GM12875 (cell line): ENCODE data around the gene NBEA.

ENCODE experiments used
- H3K4me3 ChIP-seq: one replicate; pipeline ENCODE4 v1.5.1; 2011; ENCODE audit warnings: low read depth, low read length, control low read depth
- TF ChIP-seq, protein P1 (sequence below): IDR thresholded peaks from 2 replicates; pipeline ENCODE4 v1.5.1; 2011; ENCODE audit warnings: low read depth, mild to moderate bottlenecking, control low read depth, inconsistent platforms, low read length, moderate library complexity, borderline replicate concordance; ENCODE audit not compliant: insufficient read depth

The NBEA gene, protein sequence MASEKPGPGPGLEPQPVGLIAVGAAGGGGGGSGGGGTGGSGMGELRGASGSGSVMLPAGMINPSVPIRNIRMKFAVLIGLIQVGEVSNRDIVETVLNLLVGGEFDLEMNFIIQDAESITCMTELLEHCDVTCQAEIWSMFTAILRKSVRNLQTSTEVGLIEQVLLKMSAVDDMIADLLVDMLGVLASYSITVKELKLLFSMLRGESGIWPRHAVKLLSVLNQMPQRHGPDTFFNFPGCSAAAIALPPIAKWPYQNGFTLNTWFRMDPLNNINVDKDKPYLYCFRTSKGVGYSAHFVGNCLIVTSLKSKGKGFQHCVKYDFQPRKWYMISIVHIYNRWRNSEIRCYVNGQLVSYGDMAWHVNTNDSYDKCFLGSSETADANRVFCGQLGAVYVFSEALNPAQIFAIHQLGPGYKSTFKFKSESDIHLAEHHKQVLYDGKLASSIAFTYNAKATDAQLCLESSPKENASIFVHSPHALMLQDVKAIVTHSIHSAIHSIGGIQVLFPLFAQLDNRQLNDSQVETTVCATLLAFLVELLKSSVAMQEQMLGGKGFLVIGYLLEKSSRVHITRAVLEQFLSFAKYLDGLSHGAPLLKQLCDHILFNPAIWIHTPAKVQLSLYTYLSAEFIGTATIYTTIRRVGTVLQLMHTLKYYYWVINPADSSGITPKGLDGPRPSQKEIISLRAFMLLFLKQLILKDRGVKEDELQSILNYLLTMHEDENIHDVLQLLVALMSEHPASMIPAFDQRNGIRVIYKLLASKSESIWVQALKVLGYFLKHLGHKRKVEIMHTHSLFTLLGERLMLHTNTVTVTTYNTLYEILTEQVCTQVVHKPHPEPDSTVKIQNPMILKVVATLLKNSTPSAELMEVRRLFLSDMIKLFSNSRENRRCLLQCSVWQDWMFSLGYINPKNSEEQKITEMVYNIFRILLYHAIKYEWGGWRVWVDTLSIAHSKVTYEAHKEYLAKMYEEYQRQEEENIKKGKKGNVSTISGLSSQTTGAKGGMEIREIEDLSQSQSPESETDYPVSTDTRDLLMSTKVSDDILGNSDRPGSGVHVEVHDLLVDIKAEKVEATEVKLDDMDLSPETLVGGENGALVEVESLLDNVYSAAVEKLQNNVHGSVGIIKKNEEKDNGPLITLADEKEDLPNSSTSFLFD (N-terminal part only)

DNA sequence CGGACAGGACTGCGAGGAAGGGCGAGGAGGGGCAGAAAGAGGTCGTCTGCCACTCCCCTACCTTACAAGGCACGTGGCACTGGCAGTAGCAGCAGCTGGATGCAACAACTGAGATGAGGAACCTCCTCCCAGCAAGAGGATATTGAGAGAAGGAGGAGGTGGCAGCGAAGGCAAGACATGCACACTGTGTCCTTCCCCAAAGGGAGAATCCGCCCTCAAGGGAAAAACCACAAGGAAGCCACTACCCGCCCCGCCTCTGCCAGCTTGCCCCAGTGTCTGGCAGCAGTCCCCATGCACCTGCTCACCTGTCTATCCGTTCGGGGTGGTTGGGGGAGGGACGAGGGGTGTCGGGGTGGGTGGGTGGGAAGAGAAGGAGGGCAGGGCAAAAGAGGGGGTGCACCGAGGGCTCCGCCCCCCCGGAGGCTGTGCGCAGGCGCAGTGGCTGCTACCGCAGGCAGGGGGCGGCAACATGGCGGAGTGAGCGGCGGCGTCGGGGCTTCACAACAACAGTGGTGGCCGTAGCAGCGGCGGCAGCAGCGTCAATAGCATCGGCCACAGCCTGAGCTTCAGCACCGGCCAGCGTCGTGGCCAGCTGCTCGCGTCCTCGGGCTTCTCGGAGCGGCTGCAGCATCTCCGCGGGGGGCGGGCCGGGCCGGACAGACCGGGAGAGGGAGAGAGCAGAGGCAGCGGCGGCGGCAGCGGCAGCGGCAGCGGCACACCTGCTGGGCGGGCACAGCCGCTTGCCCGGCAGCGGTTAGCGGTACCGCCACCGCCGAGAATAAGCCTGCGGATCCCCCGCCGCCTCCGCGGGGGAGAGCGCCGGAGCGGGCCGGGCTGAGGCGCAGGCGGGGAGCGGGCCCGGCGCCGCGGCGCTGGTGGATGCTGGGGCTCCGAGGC, at the start of gene NBEA:
NBEA (plus strand) TSS at position 436 of the 897 bp plus-strand sequence. CDS start 551 bp downstream, outside the sequence.
- peak within 1 kb of the TSS; percentile 59 for H3K4me3 ChIP-seq
- TF ChIP-seq, protein P1, sequence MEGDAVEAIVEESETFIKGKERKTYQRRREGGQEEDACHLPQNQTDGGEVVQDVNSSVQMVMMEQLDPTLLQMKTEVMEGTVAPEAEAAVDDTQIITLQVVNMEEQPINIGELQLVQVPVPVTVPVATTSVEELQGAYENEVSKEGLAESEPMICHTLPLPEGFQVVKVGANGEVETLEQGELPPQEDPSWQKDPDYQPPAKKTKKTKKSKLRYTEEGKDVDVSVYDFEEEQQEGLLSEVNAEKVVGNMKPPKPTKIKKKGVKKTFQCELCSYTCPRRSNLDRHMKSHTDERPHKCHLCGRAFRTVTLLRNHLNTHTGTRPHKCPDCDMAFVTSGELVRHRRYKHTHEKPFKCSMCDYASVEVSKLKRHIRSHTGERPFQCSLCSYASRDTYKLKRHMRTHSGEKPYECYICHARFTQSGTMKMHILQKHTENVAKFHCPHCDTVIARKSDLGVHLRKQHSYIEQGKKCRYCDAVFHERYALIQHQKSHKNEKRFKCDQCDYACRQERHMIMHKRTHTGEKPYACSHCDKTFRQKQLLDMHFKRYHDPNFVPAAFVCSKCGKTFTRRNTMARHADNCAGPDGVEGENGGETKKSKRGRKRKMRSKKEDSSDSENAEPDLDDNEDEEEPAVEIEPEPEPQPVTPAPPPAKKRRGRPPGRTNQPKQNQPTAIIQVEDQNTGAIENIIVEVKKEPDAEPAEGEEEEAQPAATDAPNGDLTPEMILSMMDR, result no peak

DNA sequence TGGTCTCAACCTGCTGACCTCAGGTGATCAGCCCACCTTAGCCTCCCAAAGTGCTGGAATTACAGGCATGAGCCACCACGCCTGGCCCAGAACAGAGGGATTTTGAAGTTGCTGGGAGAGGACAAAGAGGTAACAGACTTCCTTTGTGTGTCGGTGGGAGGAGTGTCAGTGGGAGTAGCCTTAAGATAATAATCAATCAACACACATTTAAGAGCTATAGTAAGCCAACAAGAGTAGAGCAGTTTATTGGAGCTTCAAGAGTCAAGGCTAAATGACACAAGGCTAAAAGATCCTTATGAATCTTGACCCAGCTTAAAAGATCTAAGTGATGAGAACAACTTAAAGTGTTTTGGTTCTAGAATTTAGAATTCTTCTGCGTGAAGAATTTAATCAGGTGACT, 47.3 kb upstream of the NBEA start:
- H3K4me3 ChIP-seq, result no peak overlapping the region

DNA sequence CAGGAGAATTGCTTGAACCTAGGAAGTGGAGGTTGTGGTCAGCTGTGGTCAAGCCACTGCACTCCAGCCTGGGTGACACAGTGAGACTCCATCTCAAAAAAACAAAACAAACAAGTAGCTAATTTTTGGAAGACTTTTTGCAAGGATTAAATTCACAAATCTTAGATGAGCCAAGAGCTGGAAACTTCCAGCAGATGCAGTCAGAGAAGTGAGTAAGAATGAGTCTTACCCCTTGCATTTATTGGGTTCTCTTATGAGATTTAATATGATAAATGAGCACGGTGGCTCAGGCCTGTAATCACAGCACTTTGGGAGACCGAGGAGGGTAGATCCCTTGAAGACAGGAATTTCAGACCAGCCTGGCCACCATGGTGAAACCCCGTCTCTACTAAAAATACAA, 44.9 kb upstream of the NBEA start:
- TF ChIP-seq, protein P1, result no peak
- no peak overlapping the region for H3K4me3 ChIP-seq

More for the DNA sequence above, 47.3 kb upstream of the NBEA start:
- TF ChIP-seq, protein P1, result no peak

DNA sequence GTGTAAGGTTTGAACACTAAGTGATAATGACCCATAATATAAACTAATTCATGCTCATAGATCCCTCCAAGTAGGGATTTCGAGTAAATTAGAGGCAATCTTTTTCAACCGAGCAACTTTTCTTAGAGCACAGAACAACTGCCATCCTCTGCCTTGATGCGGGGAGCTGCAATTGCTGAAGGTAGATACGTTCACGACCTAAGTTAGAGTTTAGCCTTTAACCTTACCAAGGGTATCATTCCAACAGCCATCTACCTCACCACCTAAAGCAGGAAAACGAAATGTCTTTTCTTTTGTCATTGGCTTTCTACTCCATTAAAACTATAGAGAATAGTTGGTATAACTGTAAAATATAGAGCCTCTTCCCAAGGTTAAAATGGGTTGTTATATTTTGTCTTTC, 42.2 kb upstream of the NBEA start:
- H3K4me3 ChIP-seq, result no peak overlapping the region

DNA sequence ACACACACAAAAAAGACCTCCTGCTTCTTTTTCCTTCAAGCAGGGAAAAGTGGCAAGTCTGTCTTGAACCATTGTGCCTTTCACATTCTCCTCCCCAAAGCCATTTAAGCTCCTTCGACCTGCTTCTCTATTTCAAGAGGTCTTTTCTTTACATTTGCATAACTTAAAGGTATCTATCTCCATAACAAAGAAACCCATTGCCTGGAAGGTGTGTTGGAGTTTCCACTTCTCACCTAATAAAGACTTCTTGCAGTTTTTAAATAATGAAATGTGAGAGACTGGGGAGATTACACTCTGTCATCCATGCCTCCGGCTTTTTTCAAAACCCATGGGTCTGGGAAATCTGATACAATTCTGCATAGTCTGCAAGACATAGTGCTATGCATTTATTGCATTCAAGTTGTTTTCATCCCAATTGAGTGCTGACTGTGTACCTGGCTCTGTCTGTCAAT, 41.8 kb upstream of the NBEA start:
- no peak overlapping the region for H3K4me3 ChIP-seq
- TF ChIP-seq, protein P1, result no peak

More for the DNA sequence above, 42.2 kb upstream of the NBEA start:
- TF ChIP-seq, protein P1, result no peak

DNA sequence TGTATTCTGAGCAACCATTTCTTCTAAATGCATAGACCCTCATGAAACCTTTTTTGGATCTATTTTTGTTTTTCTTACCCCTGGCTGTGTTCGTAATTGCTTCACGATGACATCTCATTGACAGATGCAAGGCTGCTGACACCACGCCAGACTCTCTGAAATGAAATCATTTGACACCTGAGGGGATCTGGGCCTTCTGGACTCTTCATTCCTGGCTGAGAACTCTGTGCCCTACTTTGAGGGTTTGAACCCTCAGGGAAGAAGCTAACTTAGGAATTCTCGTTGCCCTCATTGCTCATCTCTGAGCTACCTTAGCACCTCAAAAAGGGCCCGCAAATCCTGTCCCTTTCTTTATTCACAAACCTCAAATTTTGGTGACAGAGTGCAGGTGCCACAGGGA, 40.5 kb upstream of the NBEA start:
- TF ChIP-seq, protein P1, result no peak
- no peak overlapping the region for H3K4me3 ChIP-seq
